WTC11 (cell line): ENCODE results near the gene YTHDF1. TPM values are rescaled to one million over a fixed set of nuclear protein-coding genes. Genes with fewer than 3 reads are reported as not detected.

Experiments
- ATAC-seq: fragments of 200-7000 bp; cut with Tn5 transposase; 2 replicates; pipeline ENCODE4 v1.10.0; 2021; ENCODE audit warnings: mild to moderate bottlenecking, moderate library complexity
- CTCF ChIA-PET: fragments of 300-600 bp; sonication (Branson Sonifier 250); formaldehyde crosslinking; loops from one replicate; lab custom pipeline; 2021; ENCODE audit warnings: antibody characterized with exemption; lab: Charles Lee
- POLR2A ChIA-PET: fragments of 350-600 bp; sonication (Branson Sonifier 250); formaldehyde crosslinking; loops from one replicate; lab custom pipeline; 2021; ENCODE audit warnings: antibody characterized with exemption; lab: Charles Lee
- DNase-seq: peaks from one replicate; pipeline ENCODE4 v3.0.0; 2021; ENCODE audit warnings: low spot score
- H3K27ac Mint-ChIP-seq: 2 replicates; pipeline ENCODE4 v1.8.0; 2021; ENCODE audit warnings: mixed read lengths
- H3K27me3 Mint-ChIP-seq: 2 replicates; pipeline ENCODE4 v1.8.0; 2021; ENCODE audit warnings: low read depth, mild to moderate bottlenecking, moderate library complexity, mixed read lengths
- H3K36me3 Mint-ChIP-seq: 2 replicates; pipeline ENCODE4 v1.8.0; 2021; ENCODE audit warnings: mixed read lengths
- H3K4me1 Mint-ChIP-seq: 2 replicates; pipeline ENCODE4 v1.8.0; 2022; ENCODE audit warnings: mixed read lengths
- H3K4me3 Mint-ChIP-seq: 2 replicates; pipeline ENCODE4 v1.8.0; 2021; ENCODE audit warnings: mild to moderate bottlenecking, moderate library complexity, mixed read lengths
- H3K9me3 Mint-ChIP-seq: 2 replicates; pipeline ENCODE4 v1.8.0; 2021; ENCODE audit warnings: mixed read lengths
- CREB1 ChIP-seq: sonication (generic); formaldehyde crosslinking; IDR thresholded peaks from 2 replicates; pipeline ENCODE4 v1.8.0; 2023; ENCODE audit warnings: mild to moderate bottlenecking, missing genetic modification reagents
- EMX1 ChIP-seq: fragments of 250-450 bp; sonication (Bioruptor Pico); IDR thresholded peaks from 2 replicates; pipeline ENCODE4 v1.8.0; 2021; ENCODE audit warnings: mild to moderate bottlenecking
- FOXJ3 ChIP-seq: sonication (generic); formaldehyde crosslinking; IDR thresholded peaks from 2 replicates; pipeline ENCODE4 v1.9.0; 2021; ENCODE audit warnings: missing genetic modification reagents, mild to moderate bottlenecking, borderline replicate concordance
- GABPB1 ChIP-seq: sonication (generic); formaldehyde crosslinking; IDR thresholded peaks from 2 replicates; pipeline ENCODE4 v1.8.1; 2023; ENCODE audit warnings: mild to moderate bottlenecking, missing genetic modification reagents
- SMAD3 ChIP-seq: sonication (generic); formaldehyde crosslinking; IDR thresholded peaks from 2 replicates; pipeline ENCODE4 v1.8.0; 2022; ENCODE audit warnings: missing genetic modification reagents, mild to moderate bottlenecking, borderline replicate concordance
- TCF7 ChIP-seq: sonication (generic); formaldehyde crosslinking; IDR thresholded peaks from 2 replicates; pipeline ENCODE4 v1.8.0; 2022; ENCODE audit warnings: mild to moderate bottlenecking, low read depth, missing genetic modification reagents, moderate library complexity
- ZNF416 ChIP-seq: fragments of 250-450 bp; sonication (Bioruptor Pico); IDR thresholded peaks from 2 replicates; pipeline ENCODE4 v1.9.0; 2021; ENCODE audit warnings: mild to moderate bottlenecking, inconsistent platforms
- total RNA-seq: library from RNA; stranded (reverse); gene quantifications from 3 replicates; pipeline ENCODE4 v1.2.3, GENCODE V29; 2021
- TF ChIP-seq, protein P1 (sequence below): sonication (generic); formaldehyde crosslinking; IDR thresholded peaks from 2 replicates; pipeline ENCODE4 v1.8.0; 2022; ENCODE audit warnings: missing genetic modification reagents
- TF ChIP-seq, protein P2 (sequence below): sonication (generic); formaldehyde crosslinking; IDR thresholded peaks from 2 replicates; pipeline ENCODE4 v1.8.1; 2022; ENCODE audit warnings: low read depth, missing genetic modification reagents, borderline replicate concordance
- TF ChIP-seq, protein P3 (sequence below): fragments of 250-450 bp; sonication (Bioruptor Pico); conservative IDR thresholded peaks from 2 replicates; pipeline ENCODE4 v1.9.0; 2021; ENCODE audit warnings: mild to moderate bottlenecking
- TF ChIP-seq, protein P4 (sequence below): sonication (generic); formaldehyde crosslinking; IDR thresholded peaks from 2 replicates; pipeline ENCODE4 v1.8.1; 2023; ENCODE audit warnings: mild to moderate bottlenecking, missing genetic modification reagents, borderline replicate concordance
- TF ChIP-seq, protein P5 (sequence below): sonication (generic); formaldehyde crosslinking; conservative IDR thresholded peaks from 2 replicates; pipeline ENCODE4 v1.8.1; 2022; ENCODE audit warnings: mild to moderate bottlenecking, missing genetic modification reagents

YTHDF1 gene
- total RNA-seq, 1 experiment from 2014 or later, result 61.3 TPM

DNA sequence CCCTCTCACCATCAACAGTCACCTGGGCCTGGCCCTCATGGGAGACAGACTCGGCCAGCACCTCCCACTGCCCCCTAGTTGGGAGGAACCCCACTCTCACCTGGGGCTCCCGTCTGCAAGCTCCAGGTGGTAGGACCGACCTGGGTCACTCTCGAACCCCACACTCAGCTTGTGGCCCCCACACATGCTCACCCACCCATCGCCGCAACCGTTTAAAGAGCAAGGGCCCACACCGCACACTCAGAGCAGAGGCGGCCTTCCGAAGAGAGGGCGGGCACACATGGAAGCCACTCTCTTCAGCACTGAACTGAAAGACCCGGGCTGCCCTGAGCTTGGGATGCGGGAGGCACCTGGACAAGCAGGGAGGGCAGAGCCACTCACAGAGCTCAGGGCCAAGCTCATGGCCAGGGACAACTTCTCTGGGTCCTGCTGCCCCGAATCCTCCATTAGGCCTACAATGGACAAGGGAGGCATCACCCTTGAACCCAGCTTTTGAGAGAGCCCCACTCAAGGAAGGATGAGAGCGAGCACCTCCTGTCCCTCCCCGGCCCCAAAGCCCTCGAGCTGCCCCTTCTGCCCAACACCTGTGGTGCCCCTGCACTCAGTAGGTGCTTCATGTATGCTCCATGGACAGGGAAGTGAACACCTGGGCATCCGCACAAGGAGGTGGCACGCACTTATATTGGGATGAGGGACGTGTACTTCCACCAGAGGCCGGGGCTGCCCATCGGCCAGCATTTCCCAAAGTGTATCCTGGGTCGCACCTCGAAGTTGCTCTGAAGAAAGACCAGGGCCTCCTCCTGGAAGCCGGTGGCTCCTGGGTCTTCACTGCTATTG, 50.4 kb downstream of the YTHDF1 start (continued):
- TF ChIP-seq, protein P1, sequence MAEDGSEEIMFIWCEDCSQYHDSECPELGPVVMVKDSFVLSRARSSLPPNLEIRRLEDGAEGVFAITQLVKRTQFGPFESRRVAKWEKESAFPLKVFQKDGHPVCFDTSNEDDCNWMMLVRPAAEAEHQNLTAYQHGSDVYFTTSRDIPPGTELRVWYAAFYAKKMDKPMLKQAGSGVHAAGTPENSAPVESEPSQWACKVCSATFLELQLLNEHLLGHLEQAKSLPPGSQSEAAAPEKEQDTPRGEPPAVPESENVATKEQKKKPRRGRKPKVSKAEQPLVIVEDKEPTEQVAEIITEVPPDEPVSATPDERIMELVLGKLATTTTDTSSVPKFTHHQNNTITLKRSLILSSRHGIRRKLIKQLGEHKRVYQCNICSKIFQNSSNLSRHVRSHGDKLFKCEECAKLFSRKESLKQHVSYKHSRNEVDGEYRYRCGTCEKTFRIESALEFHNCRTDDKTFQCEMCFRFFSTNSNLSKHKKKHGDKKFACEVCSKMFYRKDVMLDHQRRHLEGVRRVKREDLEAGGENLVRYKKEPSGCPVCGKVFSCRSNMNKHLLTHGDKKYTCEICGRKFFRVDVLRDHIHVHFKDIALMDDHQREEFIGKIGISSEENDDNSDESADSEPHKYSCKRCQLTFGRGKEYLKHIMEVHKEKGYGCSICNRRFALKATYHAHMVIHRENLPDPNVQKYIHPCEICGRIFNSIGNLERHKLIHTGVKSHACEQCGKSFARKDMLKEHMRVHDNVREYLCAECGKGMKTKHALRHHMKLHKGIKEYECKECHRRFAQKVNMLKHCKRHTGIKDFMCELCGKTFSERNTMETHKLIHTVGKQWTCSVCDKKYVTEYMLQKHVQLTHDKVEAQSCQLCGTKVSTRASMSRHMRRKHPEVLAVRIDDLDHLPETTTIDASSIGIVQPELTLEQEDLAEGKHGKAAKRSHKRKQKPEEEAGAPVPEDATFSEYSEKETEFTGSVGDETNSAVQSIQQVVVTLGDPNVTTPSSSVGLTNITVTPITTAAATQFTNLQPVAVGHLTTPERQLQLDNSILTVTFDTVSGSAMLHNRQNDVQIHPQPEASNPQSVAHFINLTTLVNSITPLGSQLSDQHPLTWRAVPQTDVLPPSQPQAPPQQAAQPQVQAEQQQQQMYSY (CRISPR knock-in tag), result no peak
- TF ChIP-seq, protein P2, sequence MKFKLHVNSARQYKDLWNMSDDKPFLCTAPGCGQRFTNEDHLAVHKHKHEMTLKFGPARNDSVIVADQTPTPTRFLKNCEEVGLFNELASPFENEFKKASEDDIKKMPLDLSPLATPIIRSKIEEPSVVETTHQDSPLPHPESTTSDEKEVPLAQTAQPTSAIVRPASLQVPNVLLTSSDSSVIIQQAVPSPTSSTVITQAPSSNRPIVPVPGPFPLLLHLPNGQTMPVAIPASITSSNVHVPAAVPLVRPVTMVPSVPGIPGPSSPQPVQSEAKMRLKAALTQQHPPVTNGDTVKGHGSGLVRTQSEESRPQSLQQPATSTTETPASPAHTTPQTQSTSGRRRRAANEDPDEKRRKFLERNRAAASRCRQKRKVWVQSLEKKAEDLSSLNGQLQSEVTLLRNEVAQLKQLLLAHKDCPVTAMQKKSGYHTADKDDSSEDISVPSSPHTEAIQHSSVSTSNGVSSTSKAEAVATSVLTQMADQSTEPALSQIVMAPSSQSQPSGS, result no peak
- no peak for TF ChIP-seq FOXJ3
- no peak for TF ChIP-seq CREB1 (CRISPR knock-in tag)
- no peak for TF ChIP-seq TCF7 (CRISPR knock-in tag)

DNA sequence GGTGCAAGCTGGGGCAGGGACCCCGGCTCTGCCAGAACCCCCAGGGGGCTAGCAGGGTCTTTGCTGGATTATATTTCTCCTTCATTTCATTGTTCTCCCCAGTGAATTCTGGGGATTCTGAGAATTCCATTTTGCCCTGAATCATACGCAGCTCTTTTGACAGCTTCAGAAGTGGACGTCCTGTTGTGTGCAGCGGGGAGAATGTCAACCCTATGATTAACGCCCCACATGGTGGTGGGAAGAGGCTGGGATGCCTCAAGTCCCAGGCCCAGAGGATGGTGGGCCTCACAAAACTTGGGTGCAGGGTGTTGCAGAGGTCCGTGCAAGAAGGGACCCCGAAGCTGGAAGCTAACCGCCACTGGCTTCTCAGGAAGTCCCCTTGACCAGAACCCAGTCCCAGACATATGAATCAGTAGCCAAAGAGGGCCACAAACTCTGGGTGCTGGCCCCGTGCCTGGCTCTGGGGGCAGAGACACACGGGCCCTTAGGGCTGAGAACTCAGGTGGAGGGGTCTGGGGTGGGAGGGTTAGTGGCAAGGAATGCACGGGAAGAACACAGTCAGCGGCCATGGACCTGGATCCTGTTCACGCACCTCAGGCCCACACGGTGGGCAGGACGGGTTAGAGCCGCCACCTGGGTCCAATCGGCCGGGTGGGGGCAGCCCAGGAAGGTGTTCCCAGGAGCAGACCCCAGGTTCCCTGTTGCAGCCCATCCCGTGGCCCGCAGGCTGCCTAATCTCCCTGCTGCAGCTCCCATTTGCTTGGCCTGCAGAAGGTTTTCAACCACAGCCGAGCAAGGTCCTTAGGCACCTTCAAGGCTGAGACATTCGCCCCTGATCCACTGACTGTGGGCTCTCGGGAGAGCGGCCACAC, 51.2 kb downstream of the YTHDF1 start:
- no peaks in the 10 kb centered on the region for H3K9me3 Mint-ChIP-seq
- no peaks in the 10 kb centered on the region for H3K4me1 Mint-ChIP-seq
- no peak overlapping the region for H3K4me3 Mint-ChIP-seq

More for the DNA sequence above, 51.2 kb downstream of the YTHDF1 start:
- Mint-ChIP-seq H3K27ac (no peak overlapping the region), H3K36me3 (peaks cover 6% of the 10 kb centered on the region), H3K27me3 (no peaks in the 10 kb centered on the region)
- CTCF ChIA-PET, result interaction anchor here (1.0 to 1.8 kb wide), 4 partner anchors 8 to 109 kb away, joined by 3 to 7 read pairs (median 4); no protein-coding TSS in a partner anchor
- TF ChIP-seq FOXJ3 (no peak), EMX1 (CRISPR knock-in tag) (no peak), SMAD3 (CRISPR knock-in tag) (no peak), ZNF416 (CRISPR knock-in tag) (no peak), GABPB1 (CRISPR knock-in tag) (no peak)
- TF ChIP-seq, protein P3, sequence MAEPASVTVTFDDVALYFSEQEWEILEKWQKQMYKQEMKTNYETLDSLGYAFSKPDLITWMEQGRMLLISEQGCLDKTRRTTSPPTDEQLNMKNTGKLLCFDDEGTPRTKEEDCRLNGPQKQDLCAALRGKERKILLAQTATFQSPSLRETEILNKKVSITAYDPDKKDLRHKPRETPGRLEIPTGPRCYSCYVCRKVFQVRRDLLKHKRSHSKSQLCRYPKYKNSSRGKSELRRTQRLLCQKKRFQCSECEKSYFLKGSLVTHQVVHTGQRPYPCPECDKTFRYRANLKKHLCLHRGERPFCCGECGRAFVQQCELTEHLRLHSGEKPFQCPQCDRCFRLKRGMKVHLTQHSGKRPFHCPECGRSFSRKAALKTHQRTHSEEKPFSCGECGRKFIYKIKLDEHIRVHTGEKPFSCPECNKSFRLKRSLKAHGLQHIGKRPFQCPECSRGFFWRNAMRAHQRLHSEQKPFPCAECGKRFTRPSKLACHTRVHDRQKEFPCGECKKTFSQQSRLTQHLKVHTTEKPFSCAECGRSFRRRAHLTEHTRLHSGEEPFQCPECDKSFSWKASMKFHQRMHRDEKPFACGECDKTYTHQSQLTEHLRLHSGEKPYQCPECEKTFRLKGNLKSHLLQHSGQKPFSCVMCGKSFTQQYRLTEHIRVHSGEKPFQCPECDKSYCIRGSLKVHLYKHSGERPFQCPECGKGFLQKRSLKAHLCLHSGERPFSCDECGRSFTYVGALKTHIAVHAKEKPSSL (CRISPR knock-in tag), result no peak
- TF ChIP-seq, protein P4, sequence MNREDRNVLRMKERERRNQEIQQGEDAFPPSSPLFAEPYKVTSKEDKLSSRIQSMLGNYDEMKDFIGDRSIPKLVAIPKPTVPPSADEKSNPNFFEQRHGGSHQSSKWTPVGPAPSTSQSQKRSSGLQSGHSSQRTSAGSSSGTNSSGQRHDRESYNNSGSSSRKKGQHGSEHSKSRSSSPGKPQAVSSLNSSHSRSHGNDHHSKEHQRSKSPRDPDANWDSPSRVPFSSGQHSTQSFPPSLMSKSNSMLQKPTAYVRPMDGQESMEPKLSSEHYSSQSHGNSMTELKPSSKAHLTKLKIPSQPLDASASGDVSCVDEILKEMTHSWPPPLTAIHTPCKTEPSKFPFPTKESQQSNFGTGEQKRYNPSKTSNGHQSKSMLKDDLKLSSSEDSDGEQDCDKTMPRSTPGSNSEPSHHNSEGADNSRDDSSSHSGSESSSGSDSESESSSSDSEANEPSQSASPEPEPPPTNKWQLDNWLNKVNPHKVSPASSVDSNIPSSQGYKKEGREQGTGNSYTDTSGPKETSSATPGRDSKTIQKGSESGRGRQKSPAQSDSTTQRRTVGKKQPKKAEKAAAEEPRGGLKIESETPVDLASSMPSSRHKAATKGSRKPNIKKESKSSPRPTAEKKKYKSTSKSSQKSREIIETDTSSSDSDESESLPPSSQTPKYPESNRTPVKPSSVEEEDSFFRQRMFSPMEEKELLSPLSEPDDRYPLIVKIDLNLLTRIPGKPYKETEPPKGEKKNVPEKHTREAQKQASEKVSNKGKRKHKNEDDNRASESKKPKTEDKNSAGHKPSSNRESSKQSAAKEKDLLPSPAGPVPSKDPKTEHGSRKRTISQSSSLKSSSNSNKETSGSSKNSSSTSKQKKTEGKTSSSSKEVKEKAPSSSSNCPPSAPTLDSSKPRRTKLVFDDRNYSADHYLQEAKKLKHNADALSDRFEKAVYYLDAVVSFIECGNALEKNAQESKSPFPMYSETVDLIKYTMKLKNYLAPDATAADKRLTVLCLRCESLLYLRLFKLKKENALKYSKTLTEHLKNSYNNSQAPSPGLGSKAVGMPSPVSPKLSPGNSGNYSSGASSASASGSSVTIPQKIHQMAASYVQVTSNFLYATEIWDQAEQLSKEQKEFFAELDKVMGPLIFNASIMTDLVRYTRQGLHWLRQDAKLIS (CRISPR knock-in tag), result no peak
- TF ChIP-seq, protein P5, sequence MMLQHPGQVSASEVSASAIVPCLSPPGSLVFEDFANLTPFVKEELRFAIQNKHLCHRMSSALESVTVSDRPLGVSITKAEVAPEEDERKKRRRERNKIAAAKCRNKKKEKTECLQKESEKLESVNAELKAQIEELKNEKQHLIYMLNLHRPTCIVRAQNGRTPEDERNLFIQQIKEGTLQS (CRISPR knock-in tag), result no peak
- DNase-seq (no peak), ATAC-seq (no peak)
- POLR2A ChIA-PET, result no interaction called here
